ENCODE results near the gene ULBP1.

- TF ChIP-seq CTCF (IDR thresholded peaks at IDR 0.05; ENCODE audit: low read length) (no peak), EZH2 (IDR thresholded peaks at IDR 0.05; ENCODE audit: borderline replicate concordance, low read length) (no peak)
These were observed 42.3 kb downstream of the ULBP1 start for GRCh38 chr6:150005761-150006651.

Data from OCI-LY1 (cell line).